Neural crest cell (in vitro differentiated cells): ENCODE results near the gene LYSMD3. TPM values are rescaled to one million over a fixed set of nuclear protein-coding genes. Genes with fewer than 3 reads are reported as not detected.

Experiments
- DNase-seq: peaks from one replicate; pipeline ENCODE4 v3.0.0; 2021; ENCODE audit warnings: low read depth, mixed read lengths, low spot score
- H3K27ac Mint-ChIP-seq: one replicate; pipeline ENCODE4 v1.8.0; 2021; ENCODE audit warnings: mild to moderate bottlenecking, mixed read lengths; ENCODE audit not compliant: unreplicated experiment
- H3K27me3 Mint-ChIP-seq: 2 replicates; pipeline ENCODE4 v1.8.0; 2021; ENCODE audit warnings: low read depth, mild to moderate bottlenecking, mixed read lengths
- H3K36me3 Mint-ChIP-seq: 2 replicates; pipeline ENCODE4 v1.8.0; 2021; ENCODE audit warnings: low read depth, mild to moderate bottlenecking, mixed read lengths
- H3K4me1 Mint-ChIP-seq: 2 replicates; pipeline ENCODE4 v1.8.0; 2021; ENCODE audit warnings: mixed read lengths
- H3K4me3 Mint-ChIP-seq: one replicate; pipeline ENCODE4 v1.8.0; 2021; ENCODE audit warnings: mild to moderate bottlenecking, mixed read lengths
- H3K9me3 Mint-ChIP-seq: 2 replicates; pipeline ENCODE4 v1.8.0; 2021; ENCODE audit warnings: mixed read lengths
- CTCF ChIP-seq: fragments of 200-600 bp; sonication (generic); conservative IDR thresholded peaks from 2 replicates; pipeline ENCODE4 v1.5.0; 2021; ENCODE audit warnings: antibody characterized with exemption, mild to moderate bottlenecking
- total RNA-seq: library from RNA; stranded (reverse); gene quantifications from 2 replicates; pipeline ENCODE4 v1.2.1, GENCODE V29; 2021

The LYSMD3 gene
- total RNA-seq, 1 donor from 2014 or later, result 12.1 TPM

- H3K27ac Mint-ChIP-seq, result peak within 1 kb of the TSS; percentile 64
- H3K27me3 Mint-ChIP-seq, result peaks cover 50% of the 10 kb centered on the region
- no peaks in the 10 kb centered on the region for H3K9me3 Mint-ChIP-seq
- no peaks in the 10 kb centered on the region for H3K36me3 Mint-ChIP-seq
- H3K4me3 Mint-ChIP-seq, result peak within 1 kb of the TSS; percentile 94
- peak; percentile 85 for DNase-seq
- TF ChIP-seq CTCF, result no peak
- peaks cover 61% of the 10 kb centered on the region for H3K4me1 Mint-ChIP-seq
Measured at GRCh38 chr5:90558344-90559192, 29.2 kb upstream of the LYSMD3 start, which contains the start of gene ADGRV1. Gene ADGRV1, plus strand, starts transcription at chr5:90558797. Its CDS starts 99 bp downstream, at chr5:90558896.

DNA sequence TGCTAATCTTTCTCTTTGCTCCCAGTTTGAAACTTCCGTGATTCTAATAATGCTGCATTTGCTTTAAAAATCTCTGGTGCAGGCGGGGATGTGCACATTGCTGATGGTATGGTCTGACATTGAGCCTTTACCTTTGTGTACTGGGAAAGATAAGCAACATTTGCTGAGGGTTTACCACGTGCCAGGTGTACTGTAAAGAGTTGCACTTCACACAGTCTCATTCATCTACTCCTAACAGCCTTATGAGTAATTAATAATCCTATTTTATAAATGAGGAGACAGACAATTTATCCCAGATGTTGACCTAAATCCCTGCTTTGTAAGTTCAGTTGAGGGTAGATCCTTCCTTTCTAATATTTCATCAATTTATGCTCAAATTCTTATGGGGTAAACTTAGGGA is 28.5 kb upstream of the LYSMD3 start:
- peak overlapping the region; percentile 94 for H3K4me3 Mint-ChIP-seq
- TF ChIP-seq CTCF, result no peak
- H3K9me3 Mint-ChIP-seq, result no peaks in the 10 kb centered on the region
- no peak overlapping the region for H3K27ac Mint-ChIP-seq
- DNase-seq, result no peak
- peaks cover 52% of the 10 kb centered on the region for H3K27me3 Mint-ChIP-seq
- peaks cover 55% of the 10 kb centered on the region for H3K4me1 Mint-ChIP-seq
- no peaks in the 10 kb centered on the region for H3K36me3 Mint-ChIP-seq

DNA sequence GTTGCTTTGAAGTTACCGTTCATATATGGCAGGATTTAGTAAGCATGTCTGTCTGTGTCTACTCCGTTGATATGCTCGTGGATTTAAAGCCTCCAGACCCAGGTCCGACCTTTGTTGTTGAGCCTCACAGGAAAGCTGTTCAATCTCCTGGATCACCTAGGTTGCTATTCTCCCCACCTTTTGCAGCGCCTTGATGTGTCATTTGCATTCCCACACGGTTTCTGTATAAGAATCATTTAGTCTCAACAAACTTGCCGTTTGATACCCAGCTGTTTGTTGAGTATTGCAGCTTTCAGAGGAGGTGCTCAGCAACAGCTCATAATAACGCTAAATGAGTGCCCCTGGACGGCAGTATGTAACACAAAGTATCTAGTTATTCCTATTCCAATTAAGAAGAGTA is 28.0 kb upstream of the LYSMD3 start:
- no peak for TF ChIP-seq CTCF
- no peak for DNase-seq
- peaks cover 50% of the 10 kb centered on the region for H3K4me1 Mint-ChIP-seq
- H3K36me3 Mint-ChIP-seq, result no peaks in the 10 kb centered on the region
- peaks cover 57% of the 10 kb centered on the region for H3K27me3 Mint-ChIP-seq
- no peak overlapping the region for H3K27ac Mint-ChIP-seq
- no peaks in the 10 kb centered on the region for H3K9me3 Mint-ChIP-seq
- H3K4me3 Mint-ChIP-seq, result peak overlapping the region; percentile 94

- no peaks in the 10 kb centered on the region for H3K36me3 Mint-ChIP-seq
- peak overlapping the region; percentile 57 for H3K4me3 Mint-ChIP-seq
- peaks cover 40% of the 10 kb centered on the region for H3K4me1 Mint-ChIP-seq
- DNase-seq, result no peak
- no peak overlapping the region for H3K27ac Mint-ChIP-seq
- H3K9me3 Mint-ChIP-seq, result no peaks in the 10 kb centered on the region
- no peak for TF ChIP-seq CTCF
- peaks cover 66% of the 10 kb centered on the region for H3K27me3 Mint-ChIP-seq
Measured at GRCh38 chr5:90555666-90556065, 26.3 kb upstream of the LYSMD3 start.

GRCh38 chr5:90554358-90555006 is 25.1 kb upstream of the LYSMD3 start:
- Mint-ChIP-seq H3K27me3 (peaks cover 62% of the 10 kb centered on the region), H3K9me3 (no peaks in the 10 kb centered on the region), H3K27ac (no peak overlapping the region), H3K4me1 (peaks cover 33% of the 10 kb centered on the region), H3K36me3 (no peaks in the 10 kb centered on the region), H3K4me3 (peak overlapping the region; percentile 16)
- no peak for DNase-seq
- TF ChIP-seq CTCF, result no peak
